Measurements from ENCODE around the gene ZNF385B. TPM values are rescaled to one million over a fixed set of nuclear protein-coding genes. Genes with fewer than 3 reads are reported as not detected.

ZNF385B gene
- total RNA-seq, 1 experiment from 2014 or later, result 0.28 TPM

DNA sequence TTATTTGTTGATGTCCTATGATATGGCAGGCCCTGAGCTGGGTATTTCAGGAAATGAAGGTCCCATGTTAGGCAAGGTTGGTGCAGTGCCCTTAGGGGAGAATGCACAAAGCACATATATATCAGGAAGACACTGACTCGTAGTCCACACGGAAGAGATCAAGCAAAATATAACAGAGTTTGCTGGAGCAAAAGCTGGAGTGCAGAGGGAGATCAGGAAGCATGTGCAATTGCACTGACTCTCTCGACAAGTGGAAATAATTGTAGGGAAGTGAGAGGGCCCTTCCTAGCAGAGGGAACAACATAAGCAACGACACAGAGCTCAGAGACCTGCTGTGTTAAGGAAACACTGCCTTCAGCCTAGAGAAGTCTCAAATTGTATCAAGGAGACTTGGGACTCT is 4.2 kb downstream of the ZNF385B start:
- intact Hi-C loops (cut with micrococcal nuclease; ENCODE audit: unreplicated experiment), result no loop called here
- no TSS peak for BruUV-seq (replicated peaks)
- CTCF ChIA-PET, result no interaction called here
- H3K4me1 ChIP-seq (ENCODE audit: control insufficient read depth, insufficient read depth, low read length), result no peaks in the 10 kb centered on the region
- in situ Hi-C loops (cut with HindIII; ENCODE audit: low pct_unique_long_range_greater_than_20kb, low sequenced_read_pairs), result no loop called here
- no peak overlapping the region for H3K4me3 ChIP-seq (ENCODE audit: low read depth in 2 of 2, low read length in 2 of 2)
- H3K27me3 ChIP-seq (ENCODE audit: control insufficient read depth, insufficient read depth, low read length), result peaks cover 23% of the 10 kb centered on the region
- H3K27ac ChIP-seq (ENCODE audit: low read length), result no peak overlapping the region
- POLR2A ChIA-PET, result no interaction called here
- no peaks in the 10 kb centered on the region; the same call in none of the 2 replicates for H3K36me3 ChIP-seq (ENCODE audit: control insufficient read depth, insufficient read depth, low read length)
- ATAC-seq, result no peak
- H3K9me3 ChIP-seq (ENCODE audit: control insufficient read depth, insufficient read depth, low read depth, low read length), result no peaks in the 10 kb centered on the region
- DNase-seq (ENCODE audit: low read depth, low spot score), result no peak
- TF ChIP-seq SIN3A (IDR thresholded peaks at IDR 0.05; ENCODE audit: borderline replicate concordance, insufficient read depth, low read depth, low read length), result no peak
- TF ChIP-seq, protein P1, sequence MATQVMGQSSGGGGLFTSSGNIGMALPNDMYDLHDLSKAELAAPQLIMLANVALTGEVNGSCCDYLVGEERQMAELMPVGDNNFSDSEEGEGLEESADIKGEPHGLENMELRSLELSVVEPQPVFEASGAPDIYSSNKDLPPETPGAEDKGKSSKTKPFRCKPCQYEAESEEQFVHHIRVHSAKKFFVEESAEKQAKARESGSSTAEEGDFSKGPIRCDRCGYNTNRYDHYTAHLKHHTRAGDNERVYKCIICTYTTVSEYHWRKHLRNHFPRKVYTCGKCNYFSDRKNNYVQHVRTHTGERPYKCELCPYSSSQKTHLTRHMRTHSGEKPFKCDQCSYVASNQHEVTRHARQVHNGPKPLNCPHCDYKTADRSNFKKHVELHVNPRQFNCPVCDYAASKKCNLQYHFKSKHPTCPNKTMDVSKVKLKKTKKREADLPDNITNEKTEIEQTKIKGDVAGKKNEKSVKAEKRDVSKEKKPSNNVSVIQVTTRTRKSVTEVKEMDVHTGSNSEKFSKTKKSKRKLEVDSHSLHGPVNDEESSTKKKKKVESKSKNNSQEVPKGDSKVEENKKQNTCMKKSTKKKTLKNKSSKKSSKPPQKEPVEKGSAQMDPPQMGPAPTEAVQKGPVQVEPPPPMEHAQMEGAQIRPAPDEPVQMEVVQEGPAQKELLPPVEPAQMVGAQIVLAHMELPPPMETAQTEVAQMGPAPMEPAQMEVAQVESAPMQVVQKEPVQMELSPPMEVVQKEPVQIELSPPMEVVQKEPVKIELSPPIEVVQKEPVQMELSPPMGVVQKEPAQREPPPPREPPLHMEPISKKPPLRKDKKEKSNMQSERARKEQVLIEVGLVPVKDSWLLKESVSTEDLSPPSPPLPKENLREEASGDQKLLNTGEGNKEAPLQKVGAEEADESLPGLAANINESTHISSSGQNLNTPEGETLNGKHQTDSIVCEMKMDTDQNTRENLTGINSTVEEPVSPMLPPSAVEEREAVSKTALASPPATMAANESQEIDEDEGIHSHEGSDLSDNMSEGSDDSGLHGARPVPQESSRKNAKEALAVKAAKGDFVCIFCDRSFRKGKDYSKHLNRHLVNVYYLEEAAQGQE (IDR thresholded peaks at IDR 0.05; ENCODE audit: insufficient read depth in 1 of 2, low read depth in 2 of 2, low read length in 1 of 2), result no peak
- no peak for TF ChIP-seq POLR2AphosphoS5 (IDR thresholded peaks at IDR 0.05; ENCODE audit: low read depth, low read length)
- no peak for TF ChIP-seq TCF7L2 (IDR thresholded peaks at IDR 0.05; ENCODE audit: low read depth, low read length)
- TF ChIP-seq, protein P2, sequence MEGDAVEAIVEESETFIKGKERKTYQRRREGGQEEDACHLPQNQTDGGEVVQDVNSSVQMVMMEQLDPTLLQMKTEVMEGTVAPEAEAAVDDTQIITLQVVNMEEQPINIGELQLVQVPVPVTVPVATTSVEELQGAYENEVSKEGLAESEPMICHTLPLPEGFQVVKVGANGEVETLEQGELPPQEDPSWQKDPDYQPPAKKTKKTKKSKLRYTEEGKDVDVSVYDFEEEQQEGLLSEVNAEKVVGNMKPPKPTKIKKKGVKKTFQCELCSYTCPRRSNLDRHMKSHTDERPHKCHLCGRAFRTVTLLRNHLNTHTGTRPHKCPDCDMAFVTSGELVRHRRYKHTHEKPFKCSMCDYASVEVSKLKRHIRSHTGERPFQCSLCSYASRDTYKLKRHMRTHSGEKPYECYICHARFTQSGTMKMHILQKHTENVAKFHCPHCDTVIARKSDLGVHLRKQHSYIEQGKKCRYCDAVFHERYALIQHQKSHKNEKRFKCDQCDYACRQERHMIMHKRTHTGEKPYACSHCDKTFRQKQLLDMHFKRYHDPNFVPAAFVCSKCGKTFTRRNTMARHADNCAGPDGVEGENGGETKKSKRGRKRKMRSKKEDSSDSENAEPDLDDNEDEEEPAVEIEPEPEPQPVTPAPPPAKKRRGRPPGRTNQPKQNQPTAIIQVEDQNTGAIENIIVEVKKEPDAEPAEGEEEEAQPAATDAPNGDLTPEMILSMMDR (IDR thresholded peaks at IDR 0.05), result no peak

DNA sequence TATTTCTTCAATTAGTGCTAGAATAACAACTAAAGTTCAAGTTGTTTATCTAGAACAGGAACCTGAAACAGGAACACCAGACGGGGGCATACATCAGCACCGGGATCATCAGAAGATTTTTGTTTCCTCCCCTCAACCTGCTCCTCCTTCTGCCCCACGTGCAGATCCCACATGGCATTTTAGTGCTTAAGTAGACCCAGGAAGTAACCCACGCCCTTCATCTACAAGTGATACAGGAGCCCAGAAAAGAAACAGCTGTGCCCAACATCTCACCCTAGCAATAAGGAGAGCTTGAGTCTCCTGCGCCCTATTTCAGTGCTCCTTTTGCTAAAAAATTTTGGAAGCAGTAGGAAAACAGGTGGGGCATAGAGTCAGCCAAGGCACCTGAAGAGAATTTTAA is 5.2 kb downstream of the ZNF385B start:
- no peaks in the 10 kb centered on the region for H3K4me1 ChIP-seq (ENCODE audit: control insufficient read depth, insufficient read depth, low read length)
- ATAC-seq (no peak), DNase-seq (ENCODE audit: low read depth, low spot score) (no peak)
- CTCF ChIA-PET, result no interaction called here
- no peaks in the 10 kb centered on the region; the same call in 1 of the 2 replicates for H3K36me3 ChIP-seq (ENCODE audit: control insufficient read depth, insufficient read depth, low read length)
- TF ChIP-seq, protein P2 (IDR thresholded peaks at IDR 0.05), result no peak
- no peak for TF ChIP-seq POLR2AphosphoS5 (IDR thresholded peaks at IDR 0.05; ENCODE audit: low read depth, low read length)
- no peak for TF ChIP-seq SIN3A (IDR thresholded peaks at IDR 0.05; ENCODE audit: borderline replicate concordance, insufficient read depth, low read depth, low read length)
- TF ChIP-seq TCF7L2 (IDR thresholded peaks at IDR 0.05; ENCODE audit: low read depth, low read length), result no peak
- TF ChIP-seq, protein P1 (IDR thresholded peaks at IDR 0.05; ENCODE audit: insufficient read depth in 1 of 2, low read depth in 2 of 2, low read length in 1 of 2), result no peak
- in situ Hi-C loops (cut with HindIII; ENCODE audit: low pct_unique_long_range_greater_than_20kb, low sequenced_read_pairs) (no loop called here), intact Hi-C loops (cut with micrococcal nuclease; ENCODE audit: unreplicated experiment) (no loop called here)
- H3K27ac ChIP-seq (ENCODE audit: low read length), result no peak overlapping the region
- H3K9me3 ChIP-seq (ENCODE audit: control insufficient read depth, insufficient read depth, low read depth, low read length), result no peaks in the 10 kb centered on the region
- peaks cover 17% of the 10 kb centered on the region for H3K27me3 ChIP-seq (ENCODE audit: control insufficient read depth, insufficient read depth, low read length)
- BruUV-seq (replicated peaks), result no TSS peak
- POLR2A ChIA-PET, result no interaction called here
- H3K4me3 ChIP-seq (ENCODE audit: low read depth in 2 of 2, low read length in 2 of 2), result no peak overlapping the region

Measured in Panc1 (cell line).